Ammon's horn (tissue), 1 donor: ENCODE data around the gene IWS1.

Experiments
- DNase-seq: peaks from one replicate; pipeline ENCODE4 v3.0.0-alpha.2; 2016; ENCODE audit warnings: low spot score

IWS1 gene

DNA sequence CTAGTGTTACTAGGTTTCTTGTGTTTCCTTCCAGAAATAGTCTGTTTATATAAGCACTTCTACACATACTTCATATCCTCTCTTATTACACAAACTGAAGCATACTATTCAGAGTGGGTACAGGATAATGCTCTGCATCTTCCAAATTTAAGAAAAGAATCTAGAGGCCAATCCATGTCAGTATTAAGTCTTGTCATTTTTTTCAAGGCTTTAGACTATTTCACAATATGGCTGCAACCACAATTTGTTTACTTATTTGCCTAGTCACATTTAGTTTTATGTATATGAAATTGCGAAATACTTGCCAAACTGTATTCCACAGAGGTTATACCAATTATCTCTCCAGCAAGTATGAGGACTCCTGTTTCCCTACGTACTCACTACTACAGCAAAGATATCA is 27.9 kb downstream of the IWS1 start:
- DNase-seq = no peak

DNA sequence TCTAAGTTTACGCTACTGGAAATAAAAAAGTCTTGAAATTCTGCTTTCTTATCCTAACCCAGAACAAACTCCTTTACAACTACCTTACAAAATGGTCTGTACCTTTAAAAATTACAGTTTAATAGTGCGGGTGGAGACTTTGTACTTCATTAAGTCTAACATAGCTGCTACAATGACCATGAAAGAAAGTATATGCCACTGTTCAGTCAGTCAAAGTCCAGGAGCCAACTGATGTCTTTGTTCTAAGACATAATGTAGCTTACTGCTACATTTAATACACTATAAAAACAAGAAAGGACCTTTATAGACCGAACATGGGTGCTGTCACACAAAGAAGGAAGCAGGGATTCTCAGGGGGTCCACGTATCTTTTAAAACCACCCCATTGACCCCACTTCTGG is 36.0 kb downstream of the IWS1 start:
- DNase-seq = no peak

DNA sequence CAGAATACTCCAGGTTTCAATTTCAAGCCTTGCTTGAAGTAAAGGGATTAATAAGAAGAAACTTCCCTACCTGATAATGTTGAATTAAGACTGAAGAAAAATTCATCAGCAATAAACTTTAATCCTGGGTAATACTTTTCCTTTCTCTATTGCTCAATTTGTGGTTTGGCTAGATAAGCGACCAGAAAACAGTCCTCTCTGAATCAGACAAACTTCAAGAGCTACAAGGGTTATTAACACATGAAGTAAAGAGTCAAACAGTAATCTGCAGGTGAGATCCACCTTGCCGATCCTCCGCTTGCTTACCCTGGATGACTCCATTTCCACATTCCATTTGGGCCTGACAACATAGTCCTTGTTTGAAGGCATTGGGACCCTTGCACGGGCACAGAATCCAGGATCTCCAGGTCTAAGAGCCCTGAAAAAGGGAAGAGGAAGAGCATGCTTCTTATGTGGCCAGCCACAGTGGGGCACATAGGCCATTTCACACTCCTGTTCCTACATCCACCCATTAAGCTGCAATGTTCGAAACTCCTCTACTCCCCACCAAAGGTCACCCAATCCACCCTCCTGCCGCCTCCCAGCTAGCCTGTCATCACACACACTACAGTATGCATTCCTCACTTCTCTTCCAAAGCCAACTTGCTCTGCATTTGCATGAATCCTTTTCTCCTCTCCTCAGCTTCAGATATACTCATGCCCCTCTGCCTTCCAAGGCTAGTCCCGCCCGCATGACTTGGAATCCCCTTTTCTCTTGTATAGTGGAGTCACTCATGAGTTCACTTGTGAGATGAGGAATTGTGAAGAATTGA is 39.8 kb downstream of the IWS1 start:
- no peak for DNase-seq

- DNase-seq = no peak
Measured at GRCh38 chr2:127485694-127486071, 40.6 kb downstream of the IWS1 start.

DNA sequence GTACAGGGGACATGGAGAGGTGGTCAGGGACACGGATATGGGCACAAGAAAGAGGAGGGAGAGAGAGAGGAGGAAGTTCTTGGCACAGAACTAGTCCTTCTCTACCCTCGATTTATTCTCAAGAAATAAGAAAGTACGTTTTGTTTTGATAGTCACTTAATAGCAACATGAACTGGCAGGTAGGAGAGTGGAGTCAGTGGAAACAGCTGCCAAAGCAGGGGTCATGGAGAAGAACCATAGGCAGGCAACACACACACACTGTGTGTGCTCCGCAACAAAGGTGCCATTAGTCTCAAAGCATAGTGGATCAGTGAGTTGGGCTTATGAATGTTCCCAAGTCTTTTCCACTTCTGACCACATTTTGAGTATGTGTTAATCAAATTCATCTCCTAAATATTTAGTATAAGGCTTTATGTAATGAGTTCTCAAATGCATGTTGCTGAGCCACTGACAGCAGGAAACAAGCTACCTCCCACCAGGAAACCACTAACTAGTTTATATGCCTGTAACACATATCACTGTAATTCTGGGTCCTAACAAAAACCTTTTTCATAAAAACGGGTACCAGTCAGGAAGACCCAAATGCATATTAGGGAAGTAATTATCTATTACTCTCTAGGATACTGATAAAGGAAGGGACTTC is 41.1 kb downstream of the IWS1 start:
- DNase-seq = no peak

DNA sequence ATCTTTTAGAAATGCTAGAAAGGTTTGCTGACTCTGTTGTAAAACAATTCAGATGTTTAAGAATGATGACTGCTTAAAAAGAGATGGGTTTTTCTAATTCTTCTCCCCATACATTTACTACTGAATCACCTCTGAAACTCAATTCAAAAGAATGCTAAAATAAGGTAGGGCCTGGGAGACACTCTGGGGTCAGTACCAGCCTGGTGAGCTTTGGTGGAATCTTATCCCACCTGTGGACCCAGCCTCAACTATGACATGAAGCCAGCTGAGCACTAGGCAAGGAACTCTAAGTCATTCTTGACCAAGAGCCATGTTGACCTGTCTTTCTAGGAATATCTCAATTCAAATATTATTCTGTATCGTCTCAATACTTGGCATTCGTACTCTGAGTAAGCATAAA is 44.3 kb downstream of the IWS1 start:
- DNase-seq = no peak

GRCh38 chr2:127479866-127480743 is 46.2 kb downstream of the IWS1 start:
- no peak for DNase-seq

- DNase-seq = peak; percentile 69
Measured at GRCh38 chr2:127479219-127479825, 47.0 kb downstream of the IWS1 start.

- no peak for DNase-seq
Measured at GRCh38 chr2:127475788-127476187, 50.5 kb downstream of the IWS1 start.

- no peak for DNase-seq
Measured at GRCh38 chr2:127472268-127472667, 54.0 kb downstream of the IWS1 start.

GRCh38 chr2:127471286-127471988 is 54.9 kb downstream of the IWS1 start:
- DNase-seq = no peak

- no peak for DNase-seq
Measured at GRCh38 chr2:127469974-127470373, 56.3 kb downstream of the IWS1 start.

DNA sequence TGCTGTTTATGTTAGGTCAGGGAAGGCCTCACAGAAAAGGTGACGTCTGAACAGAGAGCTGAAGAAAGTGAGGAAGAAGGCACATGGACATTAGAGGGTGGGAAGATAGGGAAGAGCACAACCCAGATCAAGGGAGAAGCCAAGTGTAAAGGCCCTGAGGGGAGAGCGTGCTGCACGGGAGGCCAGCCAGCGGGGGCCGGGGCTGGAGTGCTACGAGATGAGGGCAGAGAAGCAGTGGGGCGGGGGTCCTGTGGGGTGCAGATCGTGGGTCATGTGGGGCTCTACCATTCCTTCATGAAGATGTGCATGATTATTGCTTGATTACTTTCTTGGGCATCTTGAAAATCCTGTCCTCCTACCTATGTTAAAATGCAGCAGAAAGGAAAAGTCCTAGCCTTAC is 57.2 kb downstream of the IWS1 start:
- no peak for DNase-seq

- DNase-seq = no peak
Measured at GRCh38 chr2:127465258-127465657, 61.0 kb downstream of the IWS1 start.

- DNase-seq = no peak
Measured at GRCh38 chr2:127464470-127465257, 61.6 kb downstream of the IWS1 start.

DNA sequence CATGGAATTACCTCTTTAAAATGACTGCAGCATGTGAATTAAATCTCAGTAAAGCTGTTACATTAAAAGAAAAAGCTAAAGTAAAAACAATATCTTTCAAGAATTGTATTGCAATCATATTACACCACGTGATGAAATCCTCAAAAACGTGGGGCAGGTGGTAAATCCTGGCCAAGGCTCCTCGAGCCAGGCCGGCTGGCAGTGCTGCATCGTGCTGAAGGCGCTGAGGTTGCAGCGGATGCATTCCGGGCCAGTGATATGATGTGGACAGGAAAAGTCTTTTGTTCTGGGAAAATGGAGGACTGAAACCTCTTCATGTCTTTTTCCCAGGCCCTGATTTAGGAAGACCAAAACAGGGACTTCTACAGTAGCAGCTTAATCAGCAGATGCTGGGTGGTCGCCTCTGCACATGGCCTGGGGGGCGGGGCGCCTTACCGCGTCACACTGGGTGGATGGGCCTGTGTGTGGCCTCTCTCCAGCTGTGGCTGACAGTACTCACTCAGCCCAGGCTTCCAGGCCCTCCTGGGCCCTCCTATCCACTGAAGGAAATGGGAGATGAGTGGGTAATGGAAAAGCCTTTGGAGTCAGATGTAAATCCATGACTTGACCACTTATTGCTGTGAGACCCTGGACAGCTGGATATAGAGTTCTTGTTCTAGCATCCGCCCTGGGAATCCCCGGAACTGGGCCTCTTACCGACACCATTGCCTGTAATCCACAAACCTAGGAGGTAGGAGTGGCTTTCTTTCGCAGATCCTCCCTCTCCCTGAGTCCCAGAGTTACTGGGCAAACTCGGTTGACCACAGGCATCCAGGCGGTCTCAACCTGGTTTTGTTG is 62.9 kb downstream of the IWS1 start:
- no peak for DNase-seq

DNA sequence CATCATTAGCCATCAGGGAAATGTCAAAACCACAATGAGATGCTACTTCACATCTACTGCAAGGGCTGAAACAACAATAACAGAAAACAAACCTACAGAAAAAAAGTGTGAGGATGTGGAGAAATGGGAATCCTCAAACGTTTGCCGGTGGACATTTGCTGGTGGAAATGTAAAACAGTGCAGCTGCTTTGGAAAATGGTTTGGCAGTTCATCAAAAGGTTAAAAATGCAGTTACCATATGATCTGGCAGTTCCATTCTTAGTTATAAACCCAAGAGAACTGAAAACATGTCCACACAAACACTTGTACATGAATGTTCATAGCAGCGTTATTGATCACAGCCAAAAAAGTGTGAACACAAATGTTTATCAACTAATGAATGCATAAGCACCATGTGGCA is 63.8 kb downstream of the IWS1 start:
- no peak for DNase-seq

DNA sequence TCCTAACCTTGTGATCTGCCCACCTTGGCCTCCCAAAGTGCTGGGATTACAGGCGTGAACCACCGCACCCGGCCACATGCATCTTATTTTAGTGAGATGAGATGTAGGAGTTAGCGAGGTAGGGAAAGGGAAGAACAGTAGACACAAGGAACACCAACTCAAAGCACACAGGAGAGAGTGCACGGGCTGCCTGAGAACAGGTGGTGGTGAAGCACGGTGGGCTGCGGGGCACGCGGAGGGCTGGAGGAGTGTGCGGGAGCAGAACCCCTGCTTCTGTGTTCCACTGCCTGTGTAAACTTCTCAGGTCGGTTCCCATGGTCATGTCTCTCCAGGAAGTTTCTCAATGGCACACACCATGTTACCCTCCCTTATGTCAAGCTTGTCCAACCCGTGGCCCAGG is 69.3 kb downstream of the IWS1 start:
- DNase-seq = no peak

DNA sequence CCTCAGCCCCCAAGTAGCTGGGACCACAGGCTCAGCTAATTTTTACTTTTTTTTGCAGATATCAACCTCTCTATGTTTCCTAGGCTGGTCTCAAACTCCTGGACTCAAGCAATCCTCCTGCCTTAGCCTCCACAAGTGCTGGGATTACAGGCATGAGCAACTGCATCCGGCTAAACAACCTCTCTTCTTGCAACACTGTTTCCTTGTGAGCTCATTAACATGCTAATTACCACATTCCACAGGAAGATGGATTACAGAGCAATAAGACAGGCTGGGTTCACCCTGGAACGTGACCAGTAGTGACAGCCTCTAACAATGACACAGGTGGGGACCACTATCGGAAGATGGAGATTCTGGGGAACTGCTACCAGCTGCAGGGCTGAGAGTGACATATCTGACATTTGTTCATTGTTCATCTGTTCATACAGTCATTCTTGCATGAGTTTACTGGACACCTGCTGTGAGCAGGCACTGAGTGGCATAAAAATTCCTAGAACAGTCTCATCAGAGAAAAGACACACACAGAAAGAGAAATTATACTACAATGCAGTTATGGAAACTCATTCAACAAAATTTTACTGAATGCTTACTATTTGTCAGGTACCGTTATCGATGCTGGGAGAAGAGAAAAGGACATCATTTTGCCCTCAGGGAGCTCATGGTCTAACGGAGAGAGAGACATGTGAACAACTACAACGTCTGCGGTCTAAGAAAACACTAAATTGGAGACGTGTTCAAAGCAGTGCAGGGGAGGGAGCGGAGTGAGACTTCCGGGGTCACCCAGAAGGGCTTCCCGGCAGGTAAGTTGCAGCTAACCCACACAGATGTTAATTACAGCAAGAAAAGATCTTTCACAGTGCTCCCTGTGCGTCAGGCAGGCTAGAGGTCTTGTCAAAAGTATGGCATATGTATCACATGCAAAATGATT is 70.5 kb downstream of the IWS1 start:
- DNase-seq = no peak
